ENCODE results near the gene VNN1.

- TF ChIP-seq CTCF (IDR thresholded peaks at IDR 0.05): no peak
- no peak for TF ChIP-seq EP300 (IDR thresholded peaks at IDR 0.05)
- TF ChIP-seq POLR2A (IDR thresholded peaks at IDR 0.05): no peak
These were observed 38.9 kb downstream of the VNN1 start for GRCh38 chr6:132675002-132675401.
